ENCODE measurements around the gene MRPL40. TPM values are rescaled to one million over a fixed set of nuclear protein-coding genes. Genes with fewer than 3 reads are reported as not detected.

Gene MRPL40
- total and polyA plus RNA-seq, 2 of the 13 experiments (the other 11 are each of a cell fraction or from before 2014, with no cell fraction given), result 42.7 to 79.7 TPM

DNA sequence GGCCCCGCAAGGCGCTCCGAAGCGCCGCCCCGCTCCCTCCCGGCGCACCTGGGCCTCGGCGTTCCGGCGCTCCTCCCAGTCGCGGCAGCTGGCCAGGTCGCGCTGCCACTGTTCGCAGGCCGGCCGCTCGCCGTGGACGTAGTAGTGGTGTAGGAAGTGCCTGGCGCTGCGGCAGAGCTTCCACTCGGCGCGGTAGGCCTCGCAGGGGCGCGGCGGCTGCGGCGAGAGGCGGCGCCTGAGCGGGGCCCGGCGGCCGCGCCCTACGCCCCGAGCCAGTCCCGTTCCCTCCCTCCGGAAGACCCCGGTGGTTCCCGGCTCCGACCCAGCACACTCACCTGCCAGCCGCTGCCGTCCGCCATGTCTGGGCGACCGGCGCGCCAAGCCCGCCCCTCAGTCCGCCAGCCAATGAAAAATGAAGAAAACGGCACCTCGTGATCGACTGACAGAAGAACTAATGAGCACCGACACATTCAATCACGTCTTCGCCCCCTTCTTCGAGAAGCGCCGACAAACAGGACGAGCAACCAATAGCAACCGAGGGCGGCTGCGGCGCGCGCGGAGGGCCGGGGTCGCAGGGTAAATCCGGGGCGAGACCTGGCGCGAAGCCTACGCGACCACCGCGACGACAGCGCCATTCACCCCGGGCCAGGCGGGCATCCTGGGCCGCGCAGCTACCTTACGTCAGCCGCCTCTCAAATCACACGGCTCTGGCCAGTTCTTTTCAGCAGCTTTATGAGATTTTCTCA lies 15.2 kb downstream of the MRPL40 start, which contains the start of gene C22orf39 (continued):
- TF ChIP-seq, protein P1, sequence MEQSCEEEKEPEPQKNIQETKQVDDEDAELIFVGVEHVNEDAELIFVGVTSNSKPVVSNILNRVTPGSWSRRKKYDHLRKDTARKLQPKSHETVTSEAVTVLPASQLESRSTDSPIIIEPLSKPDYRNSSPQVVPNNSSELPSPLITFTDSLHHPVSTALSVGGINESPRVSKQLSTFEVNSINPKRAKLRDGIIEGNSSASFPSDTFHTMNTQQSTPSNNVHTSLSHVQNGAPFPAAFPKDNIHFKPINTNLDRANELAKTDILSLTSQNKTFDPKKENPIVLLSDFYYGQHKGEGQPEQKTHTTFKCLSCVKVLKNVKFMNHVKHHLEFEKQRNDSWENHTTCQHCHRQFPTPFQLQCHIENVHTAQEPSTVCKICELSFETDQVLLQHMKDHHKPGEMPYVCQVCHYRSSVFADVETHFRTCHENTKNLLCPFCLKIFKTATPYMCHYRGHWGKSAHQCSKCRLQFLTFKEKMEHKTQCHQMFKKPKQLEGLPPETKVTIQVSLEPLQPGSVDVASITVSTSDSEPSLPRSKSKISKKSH (CRISPR knock-in tag; IDR thresholded peaks at IDR 0.05; ENCODE audit: borderline replicate concordance), result no peak
- TF ChIP-seq, protein P2, sequence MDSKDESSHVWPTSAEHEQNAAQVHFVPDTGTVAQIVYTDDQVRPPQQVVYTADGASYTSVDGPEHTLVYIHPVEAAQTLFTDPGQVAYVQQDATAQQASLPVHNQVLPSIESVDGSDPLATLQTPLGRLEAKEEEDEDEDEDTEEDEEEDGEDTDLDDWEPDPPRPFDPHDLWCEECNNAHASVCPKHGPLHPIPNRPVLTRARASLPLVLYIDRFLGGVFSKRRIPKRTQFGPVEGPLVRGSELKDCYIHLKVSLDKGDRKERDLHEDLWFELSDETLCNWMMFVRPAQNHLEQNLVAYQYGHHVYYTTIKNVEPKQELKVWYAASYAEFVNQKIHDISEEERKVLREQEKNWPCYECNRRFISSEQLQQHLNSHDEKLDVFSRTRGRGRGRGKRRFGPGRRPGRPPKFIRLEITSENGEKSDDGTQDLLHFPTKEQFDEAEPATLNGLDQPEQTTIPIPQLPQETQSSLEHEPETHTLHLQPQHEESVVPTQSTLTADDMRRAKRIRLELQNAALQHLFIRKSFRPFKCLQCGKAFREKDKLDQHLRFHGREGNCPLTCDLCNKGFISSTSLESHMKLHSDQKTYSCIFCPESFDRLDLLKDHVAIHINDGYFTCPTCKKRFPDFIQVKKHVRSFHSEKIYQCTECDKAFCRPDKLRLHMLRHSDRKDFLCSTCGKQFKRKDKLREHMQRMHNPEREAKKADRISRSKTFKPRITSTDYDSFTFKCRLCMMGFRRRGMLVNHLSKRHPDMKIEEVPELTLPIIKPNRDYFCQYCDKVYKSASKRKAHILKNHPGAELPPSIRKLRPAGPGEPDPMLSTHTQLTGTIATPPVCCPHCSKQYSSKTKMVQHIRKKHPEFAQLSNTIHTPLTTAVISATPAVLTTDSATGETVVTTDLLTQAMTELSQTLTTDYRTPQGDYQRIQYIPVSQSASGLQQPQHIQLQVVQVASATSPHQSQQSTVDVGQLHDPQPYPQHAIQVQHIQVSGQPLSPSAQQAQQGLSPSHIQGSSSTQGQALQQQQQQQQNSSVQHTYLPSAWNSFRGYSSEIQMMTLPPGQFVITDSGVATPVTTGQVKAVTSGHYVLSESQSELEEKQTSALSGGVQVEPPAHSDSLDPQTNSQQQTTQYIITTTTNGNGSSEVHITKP (CRISPR knock-in tag; IDR thresholded peaks at IDR 0.05; ENCODE audit: low read depth), result no peak
- TF ChIP-seq, protein P3, sequence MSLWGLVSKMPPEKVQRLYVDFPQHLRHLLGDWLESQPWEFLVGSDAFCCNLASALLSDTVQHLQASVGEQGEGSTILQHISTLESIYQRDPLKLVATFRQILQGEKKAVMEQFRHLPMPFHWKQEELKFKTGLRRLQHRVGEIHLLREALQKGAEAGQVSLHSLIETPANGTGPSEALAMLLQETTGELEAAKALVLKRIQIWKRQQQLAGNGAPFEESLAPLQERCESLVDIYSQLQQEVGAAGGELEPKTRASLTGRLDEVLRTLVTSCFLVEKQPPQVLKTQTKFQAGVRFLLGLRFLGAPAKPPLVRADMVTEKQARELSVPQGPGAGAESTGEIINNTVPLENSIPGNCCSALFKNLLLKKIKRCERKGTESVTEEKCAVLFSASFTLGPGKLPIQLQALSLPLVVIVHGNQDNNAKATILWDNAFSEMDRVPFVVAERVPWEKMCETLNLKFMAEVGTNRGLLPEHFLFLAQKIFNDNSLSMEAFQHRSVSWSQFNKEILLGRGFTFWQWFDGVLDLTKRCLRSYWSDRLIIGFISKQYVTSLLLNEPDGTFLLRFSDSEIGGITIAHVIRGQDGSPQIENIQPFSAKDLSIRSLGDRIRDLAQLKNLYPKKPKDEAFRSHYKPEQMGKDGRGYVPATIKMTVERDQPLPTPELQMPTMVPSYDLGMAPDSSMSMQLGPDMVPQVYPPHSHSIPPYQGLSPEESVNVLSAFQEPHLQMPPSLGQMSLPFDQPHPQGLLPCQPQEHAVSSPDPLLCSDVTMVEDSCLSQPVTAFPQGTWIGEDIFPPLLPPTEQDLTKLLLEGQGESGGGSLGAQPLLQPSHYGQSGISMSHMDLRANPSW (CRISPR knock-in tag; IDR thresholded peaks at IDR 0.05; ENCODE audit: borderline replicate concordance), result no peak
- TF ChIP-seq ZNF766 (CRISPR knock-in tag; IDR thresholded peaks at IDR 0.05; ENCODE audit: borderline replicate concordance), result peak; percentile 28; the same call in 1 of the 2 replicates
- no peak for TF ChIP-seq ZNF703 (CRISPR knock-in tag; IDR thresholded peaks at IDR 0.05; ENCODE audit: borderline replicate concordance)
- peak; percentile 84 for TF ChIP-seq RBM39 (IDR thresholded peaks at IDR 0.05; ENCODE audit: low read depth, low read length, poor library complexity, severe bottlenecking)
- 0 out of 2 replicates have a peak, but pooled peaks have one; percentile 58 for TF ChIP-seq NAIF1 (CRISPR knock-in tag; IDR thresholded peaks at IDR 0.05; ENCODE audit: borderline replicate concordance)
- TF ChIP-seq RFX1 (IDR thresholded peaks at IDR 0.05), result no peak; the same call in 1 of the 2 replicates
- TF ChIP-seq ZNF354B (CRISPR knock-in tag; IDR thresholded peaks at IDR 0.05), result no peak
- no peak for TF ChIP-seq KLF16 (CRISPR knock-in tag; IDR thresholded peaks at IDR 0.05)
- TF ChIP-seq ZNF720 (CRISPR knock-in tag; IDR thresholded peaks at IDR 0.05), result no peak
- TF ChIP-seq ZNF563 (CRISPR knock-in tag; IDR thresholded peaks at IDR 0.05), result peak; percentile 52; the same call in 1 of the 2 replicates
- no peak for TF ChIP-seq MAFK (conservative IDR thresholded peaks at IDR 0.05 in 1 of 2, IDR thresholded peaks at IDR 0.05 in 1 of 2; ENCODE audit: low read length in 2 of 2)
- peak; percentile 38 for TF ChIP-seq MED1 (CRISPR knock-in tag; IDR thresholded peaks at IDR 0.05)
- TF ChIP-seq, protein P4, sequence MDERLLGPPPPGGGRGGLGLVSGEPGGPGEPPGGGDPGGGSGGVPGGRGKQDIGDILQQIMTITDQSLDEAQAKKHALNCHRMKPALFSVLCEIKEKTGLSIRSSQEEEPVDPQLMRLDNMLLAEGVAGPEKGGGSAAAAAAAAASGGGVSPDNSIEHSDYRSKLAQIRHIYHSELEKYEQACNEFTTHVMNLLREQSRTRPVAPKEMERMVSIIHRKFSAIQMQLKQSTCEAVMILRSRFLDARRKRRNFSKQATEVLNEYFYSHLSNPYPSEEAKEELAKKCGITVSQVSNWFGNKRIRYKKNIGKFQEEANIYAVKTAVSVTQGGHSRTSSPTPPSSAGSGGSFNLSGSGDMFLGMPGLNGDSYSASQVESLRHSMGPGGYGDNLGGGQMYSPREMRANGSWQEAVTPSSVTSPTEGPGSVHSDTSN (CRISPR knock-in tag; IDR thresholded peaks at IDR 0.05), result peak; percentile 93
- 0 out of 2 replicates have a peak, but pooled peaks have one; percentile 41 for TF ChIP-seq ZFAT (CRISPR knock-in tag; conservative IDR thresholded peaks at IDR 0.05)
- TF ChIP-seq JUNB (CRISPR knock-in tag; IDR thresholded peaks at IDR 0.05; ENCODE audit: borderline replicate concordance), result no peak
- no peak for TF ChIP-seq PAF1 (CRISPR knock-in tag; IDR thresholded peaks at IDR 0.05)
- TF ChIP-seq NFE2 (CRISPR knock-in tag; IDR thresholded peaks at IDR 0.05), result no peak
